GM23338 (cell line): ENCODE data around the gene WDR77. TPM values are rescaled to one million over a fixed set of nuclear protein-coding genes. Genes with fewer than 3 reads are reported as not detected.

ENCODE experiments used
- ATAC-seq: fragments of 200-7000 bp; cut with Tn5 transposase; 3 replicates; pipeline ENCODE4 v1.9.1; 2020
- DNase-seq: peaks from one replicate; pipeline ENCODE4 v3.0.0-alpha.2; 2015; ENCODE audit warnings: low spot score
- H2AFZ ChIP-seq: fragments of 200-600 bp; sonication (generic); 2 replicates; pipeline ENCODE4 v1.8.0; 2016; ENCODE audit warnings: antibody characterized with exemption, mild to moderate bottlenecking, moderate library complexity
- H3F3A ChIP-seq: fragments of 200-600 bp; sonication (generic); replicated peaks from 2 replicates; pipeline ENCODE4 v1.8.0; 2017; ENCODE audit warnings: antibody characterized with exemption, mixed run types, low read depth
- H3K27ac ChIP-seq: fragments of 200-600 bp; sonication (generic); 2 replicates; pipeline ENCODE4 v1.6.1; 2016; ENCODE audit warnings: low read depth
- H3K27me3 ChIP-seq: fragments of 200-600 bp; sonication (generic); 2 replicates; pipeline ENCODE4 v1.8.0; 2016; ENCODE audit warnings: mild to moderate bottlenecking, mixed run types, moderate library complexity; ENCODE audit not compliant: insufficient read depth
- H3K36me3 ChIP-seq: fragments of 200-600 bp; sonication (generic); 2 replicates; pipeline ENCODE4 v1.8.0; 2016; ENCODE audit warnings: mild to moderate bottlenecking; ENCODE audit not compliant: insufficient read depth
- H3K4me1 ChIP-seq: fragments of 200-600 bp; sonication (generic); 2 replicates; pipeline ENCODE4 v1.8.0; 2016; ENCODE audit warnings: mild to moderate bottlenecking, moderate library complexity; ENCODE audit not compliant: insufficient read depth
- H3K4me2 ChIP-seq: fragments of 200-600 bp; sonication (generic); 2 replicates; pipeline ENCODE4 v1.7.1; 2017; ENCODE audit warnings: mixed run types
- H3K4me3 ChIP-seq: fragments of 200-600 bp; sonication (generic); 2 replicates; pipeline ENCODE4 v1.6.1; 2016; ENCODE audit warnings: mixed run types
- H3K79me2 ChIP-seq: fragments of 200-600 bp; sonication (generic); replicated peaks from 2 replicates; pipeline ENCODE4 v1.8.0; 2017; ENCODE audit warnings: mild to moderate bottlenecking; ENCODE audit not compliant: insufficient read depth
- H3K9me2 ChIP-seq: fragments of 200-600 bp; sonication (generic); 2 replicates; pipeline ENCODE4 v1.8.0; 2017; ENCODE audit not compliant: insufficient read depth
- H4K20me1 ChIP-seq: fragments of 200-600 bp; sonication (generic); replicated peaks from 2 replicates; pipeline ENCODE4 v1.8.0; 2017; ENCODE audit warnings: mild to moderate bottlenecking; ENCODE audit not compliant: insufficient read depth
- H3K27ac Mint-ChIP-seq: 2 replicates; pipeline ENCODE4 v1.8.0; 2020; ENCODE audit warnings: inconsistent platforms, mild to moderate bottlenecking, moderate library complexity, mixed read lengths
- H3K27me3 Mint-ChIP-seq: 3 replicates; pipeline ENCODE4 v1.8.0; 2022; ENCODE audit warnings: low read depth, mild to moderate bottlenecking, moderate library complexity, mixed read lengths, inconsistent platforms; ENCODE audit not compliant: insufficient read depth, poor library complexity
- H3K36me3 Mint-ChIP-seq: 3 replicates; pipeline ENCODE4 v1.8.0; 2021; ENCODE audit warnings: low read depth, mild to moderate bottlenecking, inconsistent platforms, moderate library complexity, mixed read lengths
- H3K4me1 Mint-ChIP-seq: 3 replicates; pipeline ENCODE4 v1.8.0; 2020; ENCODE audit warnings: mild to moderate bottlenecking, inconsistent platforms, mixed read lengths
- H3K4me3 Mint-ChIP-seq: 3 replicates; pipeline ENCODE4 v1.8.0; 2021; ENCODE audit warnings: moderate library complexity, mild to moderate bottlenecking, inconsistent platforms, mixed read lengths
- H3K9me3 Mint-ChIP-seq: 3 replicates; pipeline ENCODE4 v1.8.0; 2020; ENCODE audit warnings: moderate library complexity, mild to moderate bottlenecking, inconsistent platforms, mixed read lengths
- CREB1 ChIP-seq: fragments of 250-450 bp; sonication (Bioruptor Pico); IDR thresholded peaks from 2 replicates; pipeline ENCODE4 v1.5.0; 2020; ENCODE audit warnings: low read depth, mild to moderate bottlenecking, moderate library complexity
- CTCF ChIP-seq, 2 experiments: fragments of 200-600 bp in 1 of 2; sonication (generic) in 1 of 2; conservative IDR thresholded peaks; 2 replicates each; pipeline versions ENCODE4 v1.5.1 to v1.6.1; 2016 to 2017; ENCODE audit warnings: antibody characterized with exemption in 2 of 2, low read depth in 2 of 2, mild to moderate bottlenecking in 2 of 2, moderate library complexity in 1 of 2
- EZH2 ChIP-seq: fragments of 200-600 bp; sonication (generic); IDR thresholded peaks from one replicate; pipeline ENCODE4 v1.8.0; 2017; ENCODE audit warnings: antibody characterized with exemption, mild to moderate bottlenecking, low read depth; ENCODE audit not compliant: unreplicated experiment
- EZH2phosphoT487 ChIP-seq: fragments of 200-600 bp; sonication (generic); IDR thresholded peaks from one replicate; pipeline ENCODE4 v1.8.1; 2018; ENCODE audit warnings: antibody characterized with exemption; ENCODE audit not compliant: unreplicated experiment
- POLR2AphosphoS5 ChIP-seq: IDR thresholded peaks from 2 replicates; pipeline ENCODE4 v1.6.1; 2016; ENCODE audit warnings: antibody characterized with exemption, low read depth
- ZNF331 ChIP-seq: fragments of 250-450 bp; sonication (Bioruptor Pico); IDR thresholded peaks from 2 replicates; pipeline ENCODE4 v1.5.0; 2020; ENCODE audit warnings: low read depth, mild to moderate bottlenecking, moderate library complexity
- polyA plus RNA-seq: library from polyadenylated mRNA; unstranded; fragments of >200 nt; fragmentation: Nextera tagmentation; extraction: Ambion mirVana; gene quantifications from 2 replicates; pipeline ENCODE4 v1.2.1, GENCODE V29; 2016
- total RNA-seq: library from RNA; depleted of rRNA; stranded (reverse); fragments of >200 nt; shearing (Covaris generic); gene quantifications from 2 replicates; pipeline ENCODE4 v1.2.3, GENCODE V29; 2014
- TF ChIP-seq, protein P1 (sequence below): fragments of 250-450 bp; sonication (Bioruptor Pico); IDR thresholded peaks from 2 replicates; pipeline ENCODE4 v1.5.0; 2020; ENCODE audit warnings: mild to moderate bottlenecking, moderate library complexity

Gene WDR77
- total and polyA plus RNA-seq, 2 experiments from 2014 or later, result 85.9 to 111 TPM

DNA sequence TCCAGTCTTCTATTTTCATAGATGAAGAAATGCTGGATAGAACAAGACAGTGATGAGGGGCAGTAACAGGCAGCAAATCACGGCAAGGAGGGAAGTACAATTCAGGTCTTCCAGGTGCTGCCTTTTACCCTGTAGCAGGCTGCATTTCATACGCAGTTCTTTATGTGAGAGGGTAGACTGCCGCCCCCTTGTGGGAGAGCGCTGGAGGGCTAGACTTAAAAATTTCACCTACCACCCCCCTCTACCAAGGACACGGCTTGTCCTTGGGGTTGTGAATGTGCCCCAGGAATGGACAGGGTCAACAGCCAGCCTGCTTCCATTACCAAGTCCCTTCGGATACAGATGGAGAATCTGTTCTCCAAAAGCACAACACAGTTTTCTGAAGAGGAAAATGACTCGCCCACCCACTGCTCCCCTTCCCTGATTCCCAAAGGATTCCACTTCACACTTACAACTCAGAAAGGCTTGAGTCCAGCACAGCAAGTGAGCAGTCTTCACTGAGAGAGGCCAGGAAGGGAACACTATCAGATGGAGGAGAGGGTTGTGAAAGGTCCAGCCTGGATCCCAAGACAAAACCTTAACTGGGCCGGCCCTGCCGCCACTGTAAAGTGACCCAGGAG lies 7.4 kb downstream of the WDR77 start:
- no peaks in the 10 kb centered on the region for H3K9me2 ChIP-seq
- H3K4me1 ChIP-seq, result no peaks in the 10 kb centered on the region
- Mint-ChIP-seq H3K9me3 (no peaks in the 10 kb centered on the region), H3K4me1 (no peaks in the 10 kb centered on the region), H3K27ac (peak overlapping the region; percentile 75), H3K4me3 (no peak overlapping the region), H3K27me3 (no peaks in the 10 kb centered on the region), H3K36me3 (peaks cover 91% of the 10 kb centered on the region)
- H3K4me2 ChIP-seq, result no peak overlapping the region
- peaks cover 39% of the 10 kb centered on the region for H4K20me1 ChIP-seq
- H2AFZ ChIP-seq, result no peak overlapping the region
- peak; percentile 82 for DNase-seq
- no peaks in the 10 kb centered on the region for H3F3A ChIP-seq
- peaks cover 22% of the 10 kb centered on the region for H3K79me2 ChIP-seq
- peak; percentile 94 for ATAC-seq
- H3K27me3 ChIP-seq, result no peaks in the 10 kb centered on the region
- peaks cover 72% of the 10 kb centered on the region for H3K36me3 ChIP-seq
- H3K4me3 ChIP-seq, result no peak overlapping the region
- H3K27ac ChIP-seq, result peak overlapping the region; percentile 67
- TF ChIP-seq POLR2AphosphoS5, result no peak
- peak; percentile 74 to 77 for TF ChIP-seq CTCF (conservative IDR thresholded peaks at IDR 0.05; ENCODE audit: low read depth in 2 of 2)
- TF ChIP-seq ZNF331 (CRISPR knock-in tag), result no peak
- no peak for TF ChIP-seq EZH2phosphoT487

GRCh38 chr1:111439461-111440351 lies 9.3 kb downstream of the WDR77 start:
- no peak for DNase-seq
- no peaks in the 10 kb centered on the region for H3K9me3 Mint-ChIP-seq
- no peaks in the 10 kb centered on the region for H3K4me1 ChIP-seq
- H3K36me3 ChIP-seq, result peaks cover 65% of the 10 kb centered on the region
- H2AFZ ChIP-seq, result no peak overlapping the region
- ATAC-seq, result no peak
- H3K4me3 Mint-ChIP-seq, result no peak overlapping the region
- H3K4me1 Mint-ChIP-seq, result no peaks in the 10 kb centered on the region
- H4K20me1 ChIP-seq, result peaks cover 34% of the 10 kb centered on the region
- no peaks in the 10 kb centered on the region for H3K9me2 ChIP-seq
- no peak overlapping the region for H3K4me2 ChIP-seq
- H3K27ac Mint-ChIP-seq, result no peak overlapping the region
- no peak overlapping the region for H3K27ac ChIP-seq
- no peaks in the 10 kb centered on the region for H3F3A ChIP-seq
- no peak overlapping the region for H3K4me3 ChIP-seq
- H3K27me3 ChIP-seq, result no peaks in the 10 kb centered on the region
- H3K36me3 Mint-ChIP-seq, result peaks cover 73% of the 10 kb centered on the region
- peaks cover 4% of the 10 kb centered on the region; the same call in 1 of the 2 replicates for H3K79me2 ChIP-seq
- H3K27me3 Mint-ChIP-seq, result peaks cover 1% of the 10 kb centered on the region
- TF ChIP-seq POLR2AphosphoS5 (no peak), CREB1 (CRISPR knock-in tag) (no peak), CTCF (conservative IDR thresholded peaks at IDR 0.05; ENCODE audit: low read depth in 2 of 2) (no peak), ZNF331 (CRISPR knock-in tag) (no peak), EZH2 (no peak)
- TF ChIP-seq, protein P1, sequence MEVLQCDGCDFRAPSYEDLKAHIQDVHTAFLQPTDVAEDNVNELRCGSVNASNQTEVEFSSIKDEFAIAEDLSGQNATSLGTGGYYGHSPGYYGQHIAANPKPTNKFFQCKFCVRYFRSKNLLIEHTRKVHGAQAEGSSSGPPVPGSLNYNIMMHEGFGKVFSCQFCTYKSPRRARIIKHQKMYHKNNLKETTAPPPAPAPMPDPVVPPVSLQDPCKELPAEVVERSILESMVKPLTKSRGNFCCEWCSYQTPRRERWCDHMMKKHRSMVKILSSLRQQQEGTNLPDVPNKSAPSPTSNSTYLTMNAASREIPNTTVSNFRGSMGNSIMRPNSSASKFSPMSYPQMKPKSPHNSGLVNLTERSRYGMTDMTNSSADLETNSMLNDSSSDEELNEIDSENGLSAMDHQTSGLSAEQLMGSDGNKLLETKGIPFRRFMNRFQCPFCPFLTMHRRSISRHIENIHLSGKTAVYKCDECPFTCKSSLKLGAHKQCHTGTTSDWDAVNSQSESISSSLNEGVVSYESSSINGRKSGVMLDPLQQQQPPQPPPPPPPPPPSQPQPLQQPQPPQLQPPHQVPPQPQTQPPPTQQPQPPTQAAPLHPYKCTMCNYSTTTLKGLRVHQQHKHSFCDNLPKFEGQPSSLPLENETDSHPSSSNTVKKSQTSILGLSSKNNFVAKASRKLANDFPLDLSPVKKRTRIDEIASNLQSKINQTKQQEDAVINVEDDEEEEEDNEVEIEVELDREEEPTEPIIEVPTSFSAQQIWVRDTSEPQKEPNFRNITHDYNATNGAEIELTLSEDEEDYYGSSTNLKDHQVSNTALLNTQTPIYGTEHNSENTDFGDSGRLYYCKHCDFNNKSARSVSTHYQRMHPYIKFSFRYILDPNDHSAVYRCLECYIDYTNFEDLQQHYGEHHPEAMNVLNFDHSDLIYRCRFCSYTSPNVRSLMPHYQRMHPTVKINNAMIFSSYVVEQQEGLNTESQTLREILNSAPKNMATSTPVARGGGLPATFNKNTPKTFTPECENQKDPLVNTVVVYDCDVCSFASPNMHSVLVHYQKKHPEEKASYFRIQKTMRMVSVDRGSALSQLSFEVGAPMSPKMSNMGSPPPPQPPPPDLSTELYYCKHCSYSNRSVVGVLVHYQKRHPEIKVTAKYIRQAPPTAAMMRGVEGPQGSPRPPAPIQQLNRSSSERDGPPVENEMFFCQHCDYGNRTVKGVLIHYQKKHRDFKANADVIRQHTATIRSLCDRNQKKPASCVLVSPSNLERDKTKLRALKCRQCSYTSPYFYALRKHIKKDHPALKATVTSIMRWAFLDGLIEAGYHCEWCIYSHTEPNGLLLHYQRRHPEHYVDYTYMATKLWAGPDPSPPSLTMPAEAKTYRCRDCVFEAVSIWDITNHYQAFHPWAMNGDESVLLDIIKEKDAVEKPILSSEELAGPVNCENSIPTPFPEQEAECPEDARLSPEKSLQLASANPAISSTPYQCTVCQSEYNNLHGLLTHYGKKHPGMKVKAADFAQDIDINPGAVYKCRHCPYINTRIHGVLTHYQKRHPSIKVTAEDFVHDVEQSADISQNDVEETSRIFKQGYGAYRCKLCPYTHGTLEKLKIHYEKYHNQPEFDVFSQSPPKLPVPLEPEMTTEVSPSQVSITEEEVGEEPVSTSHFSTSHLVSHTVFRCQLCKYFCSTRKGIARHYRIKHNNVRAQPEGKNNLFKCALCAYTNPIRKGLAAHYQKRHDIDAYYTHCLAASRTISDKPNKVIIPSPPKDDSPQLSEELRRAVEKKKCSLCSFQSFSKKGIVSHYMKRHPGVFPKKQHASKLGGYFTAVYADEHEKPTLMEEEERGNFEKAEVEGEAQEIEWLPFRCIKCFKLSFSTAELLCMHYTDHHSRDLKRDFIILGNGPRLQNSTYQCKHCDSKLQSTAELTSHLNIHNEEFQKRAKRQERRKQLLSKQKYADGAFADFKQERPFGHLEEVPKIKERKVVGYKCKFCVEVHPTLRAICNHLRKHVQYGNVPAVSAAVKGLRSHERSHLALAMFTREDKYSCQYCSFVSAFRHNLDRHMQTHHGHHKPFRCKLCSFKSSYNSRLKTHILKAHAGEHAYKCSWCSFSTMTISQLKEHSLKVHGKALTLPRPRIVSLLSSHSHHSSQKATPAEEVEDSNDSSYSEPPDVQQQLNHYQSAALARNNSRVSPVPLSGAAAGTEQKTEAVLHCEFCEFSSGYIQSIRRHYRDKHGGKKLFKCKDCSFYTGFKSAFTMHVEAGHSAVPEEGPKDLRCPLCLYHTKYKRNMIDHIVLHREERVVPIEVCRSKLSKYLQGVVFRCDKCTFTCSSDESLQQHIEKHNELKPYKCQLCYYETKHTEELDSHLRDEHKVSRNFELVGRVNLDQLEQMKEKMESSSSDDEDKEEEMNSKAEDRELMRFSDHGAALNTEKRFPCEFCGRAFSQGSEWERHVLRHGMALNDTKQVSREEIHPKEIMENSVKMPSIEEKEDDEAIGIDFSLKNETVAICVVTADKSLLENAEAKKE (CRISPR knock-in tag), result no peak
